Measurements from ENCODE around the gene TBC1D9. TPM values are rescaled to one million over a fixed set of nuclear protein-coding genes. Genes with fewer than 3 reads are reported as not detected.

TBC1D9 gene
- total and polyA plus RNA-seq, 10 of the 15 experiments (the other 5 are each of a cell fraction or from before 2014, with no cell fraction given), result 0.87 to 14.9 (median 7.1) TPM

- no peaks in the 10 kb centered on the region for H4K20me1 ChIP-seq (ENCODE audit: control insufficient read depth, insufficient read depth)
- DNase-seq (ENCODE audit: low read depth, low spot score), result no peak
- no peaks in the 10 kb centered on the region for H3K27me3 ChIP-seq (replicated peaks in 1 of 2; ENCODE audit: control insufficient read depth in 2 of 2, insufficient read depth in 2 of 2, low read length in 1 of 2)
- no peak for FAIRE-seq
- ChIA-PET RAD21 (ENCODE audit: unreplicated experiment) (no interaction called here), SMC1A (ENCODE audit: uncharacterized antibody, unreplicated experiment) (no interaction called here), POLR2A (no interaction called here), CTCF (no interaction called here)
- peaks cover 6% of the 10 kb centered on the region; the same call in 1 of the 2 replicates for H3K4me1 ChIP-seq (ENCODE audit: control insufficient read depth, insufficient read depth, low read length)
- no peak overlapping the region for H3K9ac ChIP-seq (ENCODE audit: control insufficient read depth, insufficient read depth, low read length)
- H3K36me3 ChIP-seq (ENCODE audit: control insufficient read depth in 2 of 2, insufficient read depth in 2 of 2, low read length in 1 of 2), result no peaks in the 10 kb centered on the region
- H3K4me2 ChIP-seq (ENCODE audit: control insufficient read depth, insufficient read depth), result no peak overlapping the region
- TF ChIP-seq JUNB (IDR thresholded peaks at IDR 0.05), result no peak
- no peak for TF ChIP-seq ATF7 (IDR thresholded peaks at IDR 0.05; ENCODE audit: low read depth)
- TF ChIP-seq RELA (IDR thresholded peaks at IDR 0.05; ENCODE audit: borderline replicate concordance, partially characterized antibody), result no peak
- TF ChIP-seq, protein P1, sequence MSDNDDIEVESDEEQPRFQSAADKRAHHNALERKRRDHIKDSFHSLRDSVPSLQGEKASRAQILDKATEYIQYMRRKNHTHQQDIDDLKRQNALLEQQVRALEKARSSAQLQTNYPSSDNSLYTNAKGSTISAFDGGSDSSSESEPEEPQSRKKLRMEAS (IDR thresholded peaks at IDR 0.05; ENCODE audit: low read depth, low read length), result no peak
- no peak for TF ChIP-seq FOXM1 (IDR thresholded peaks at IDR 0.05; ENCODE audit: low read depth, low read length)
- TF ChIP-seq RB1 (IDR thresholded peaks at IDR 0.05; ENCODE audit: borderline replicate concordance), result no peak
- TF ChIP-seq MYB (IDR thresholded peaks at IDR 0.05; ENCODE audit: borderline replicate concordance, low read depth, low read length), result no peak
- TF ChIP-seq EZH2 (IDR thresholded peaks at IDR 0.05; ENCODE audit: borderline replicate concordance, control insufficient read depth, low read depth, low read length), result no peak
- no peak for TF ChIP-seq SUZ12 (IDR thresholded peaks at IDR 0.05; ENCODE audit: unreplicated experiment)
- no peak for TF ChIP-seq ZBTB11 (CRISPR knock-in tag; IDR thresholded peaks at IDR 0.05)
- TF ChIP-seq, protein P2, sequence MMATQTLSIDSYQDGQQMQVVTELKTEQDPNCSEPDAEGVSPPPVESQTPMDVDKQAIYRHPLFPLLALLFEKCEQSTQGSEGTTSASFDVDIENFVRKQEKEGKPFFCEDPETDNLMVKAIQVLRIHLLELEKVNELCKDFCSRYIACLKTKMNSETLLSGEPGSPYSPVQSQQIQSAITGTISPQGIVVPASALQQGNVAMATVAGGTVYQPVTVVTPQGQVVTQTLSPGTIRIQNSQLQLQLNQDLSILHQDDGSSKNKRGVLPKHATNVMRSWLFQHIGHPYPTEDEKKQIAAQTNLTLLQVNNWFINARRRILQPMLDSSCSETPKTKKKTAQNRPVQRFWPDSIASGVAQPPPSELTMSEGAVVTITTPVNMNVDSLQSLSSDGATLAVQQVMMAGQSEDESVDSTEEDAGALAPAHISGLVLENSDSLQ (IDR thresholded peaks at IDR 0.05), result no peak
- TF ChIP-seq EGR1 (IDR thresholded peaks at IDR 0.05; ENCODE audit: borderline replicate concordance in 1 of 2, low read depth in 2 of 2, low read length in 2 of 2), result no peak
- no peak for TF ChIP-seq TCF12 (IDR thresholded peaks at IDR 0.05; ENCODE audit: low read depth, low read length)
- TF ChIP-seq TAF1 (IDR thresholded peaks at IDR 0.05; ENCODE audit: borderline replicate concordance, low read depth, low read length), result no peak
- TF ChIP-seq SMAD1 (IDR thresholded peaks at IDR 0.05; ENCODE audit: low read depth, partially characterized antibody), result no peak
- TF ChIP-seq KAT2A (conservative IDR thresholded peaks at IDR 0.05; ENCODE audit: control insufficient read depth, low read depth, low read length), result no peak
- no peak for TF ChIP-seq SMARCA5 (IDR thresholded peaks at IDR 0.05)
- TF ChIP-seq ZNF274 (IDR thresholded peaks at IDR 0.05; ENCODE audit: insufficient read depth, insufficient read length), result no peak
- H3K9me3 ChIP-seq (replicated peaks; ENCODE audit: control insufficient read depth, insufficient read depth, low read length), result no peaks in the 10 kb centered on the region; the same call in 2 of the 3 replicates
- intact Hi-C loops (cut with micrococcal nuclease; ENCODE audit: unreplicated experiment) (no loop called here), in situ Hi-C loops (cut with MboI) (no loop called here)
- no peaks in the 10 kb centered on the region for H3K79me2 ChIP-seq (ENCODE audit: control insufficient read depth, insufficient read depth, low read length)
- no peak overlapping the region for H3K27ac ChIP-seq (ENCODE audit: control insufficient read depth, insufficient read depth)
- no peak for ATAC-seq
- WGBS (ENCODE audit: insufficient coverage, insufficient replicate concordance, low lambda C conversion rate, missing lambda C conversion rate), result 28% methylated on average over 1 of the region's 1 CpG
- no peak overlapping the region for H3K4me3 ChIP-seq
- H2AFZ ChIP-seq (ENCODE audit: control insufficient read depth, low read depth, low read length), result no peak overlapping the region
- no TSS peak for BruUV-seq (replicated peaks)
Observed at GRCh38 chr4:140706665-140707064, 49.5 kb downstream of the TBC1D9 start.
